ENCODE results near the gene SCN1A. TPM values are rescaled to one million over a fixed set of nuclear protein-coding genes. Genes with fewer than 3 reads are reported as not detected.

The SCN1A gene
- total RNA-seq (2014; rRNA removed; shearing (Covaris generic)): not detected in 2 replicates

GRCh38 chr2:166127217-166128155, at the start of gene SCN1A:
TSS of gene SCN1A (minus strand) at chr2:166128020. CDS start at chr2:166073621, 54,399 bp downstream.

GRCh38 chr2:165953655-165954606, 173.9 kb downstream of the SCN1A start, which contains the start of gene TTC21B:
TSS of gene TTC21B (minus strand) at chr2:165953776. CDS start at chr2:165953705, 71 bp downstream.

Small RNAs within 50 kb of the gene (small RNA-seq; reads per million reads assigned to genes)
- not detected for gene RF00019

Other genes starting within 250 kb of the SCN1A start
- gene TTC21B, start 174.2 kb downstream of the SCN1A start, total RNA-seq (2014; rRNA removed; shearing (Covaris generic)): 11.6 and 18.2 TPM in 2 replicates
- gene SCN9A, start 247.9 kb upstream of the SCN1A start, total RNA-seq (2014; rRNA removed; shearing (Covaris generic)): 0.38 and 1.1 TPM in 2 replicates

All from A375 (cell line).